OCI-LY7 (cell line): ENCODE data around the gene PAWR. TPM values are rescaled to one million over a fixed set of nuclear protein-coding genes. Genes with fewer than 3 reads are reported as not detected.
"Not testable (repeated sequence)": the region's sequence is repeated elsewhere in the genome, so short reads cannot be mapped to it uniquely, and the experiment has no call there.

Experiments
- BruUV-seq: library from RNA; stranded (reverse); fragments of 400-500 nt; replicated peaks from 2 replicates; lab custom pipeline; 2021; lab: Mats Ljungman, UMichigan
- CTCF ChIA-PET: fragments of 300-600 bp; sonication (Branson Sonifier 250); formaldehyde crosslinking; loops from one replicate; lab custom pipeline; 2022; ENCODE audit warnings: antibody characterized with exemption; ENCODE audit not compliant: unreplicated experiment; lab: Charles Lee
- POLR2A ChIA-PET: fragments of 300-600 bp; sonication (Branson Sonifier 250); formaldehyde crosslinking; loops from one replicate; lab custom pipeline; 2022; ENCODE audit warnings: antibody characterized with exemption; lab: Charles Lee
- DNase-seq: peaks from one replicate; pipeline ENCODE4 v3.0.0-alpha.2; 2015; ENCODE audit warnings: low spot score
- H2AFZ ChIP-seq: fragments of 200-600 bp; sonication (generic), shearing (Covaris generic); 2 replicates; pipeline ENCODE4 v1.6.1; 2014; ENCODE audit warnings: mild to moderate bottlenecking, antibody characterized with exemption, low read length, moderate library complexity
- H3K27ac ChIP-seq: fragments of 200-600 bp; sonication (generic); 2 replicates; pipeline ENCODE4 v1.5.1; 2014; ENCODE audit warnings: mixed run types, low read depth, mild to moderate bottlenecking, moderate library complexity, low read length, inconsistent platforms; ENCODE audit not compliant: poor library complexity, severe bottlenecking
- H3K36me3 ChIP-seq: fragments of 200-600 bp; sonication (generic); 2 replicates; pipeline ENCODE4 v1.6.1; 2014; ENCODE audit warnings: mild to moderate bottlenecking, antibody characterized with exemption, low read length, moderate library complexity, mixed read lengths; ENCODE audit not compliant: insufficient read depth
- H3K4me1 ChIP-seq: fragments of 200-600 bp; sonication (generic); 2 replicates; pipeline ENCODE4 v1.5.1; 2014; ENCODE audit warnings: mild to moderate bottlenecking, low read length; ENCODE audit not compliant: insufficient read depth, poor library complexity, severe bottlenecking
- H3K4me2 ChIP-seq: fragments of 200-600 bp; sonication (generic); 2 replicates; pipeline ENCODE4 v1.6.1; 2014; ENCODE audit warnings: mild to moderate bottlenecking, low read length
- H3K4me3 ChIP-seq: fragments of 200-600 bp; sonication (generic); 2 replicates; pipeline ENCODE4 v1.5.1; 2014; ENCODE audit warnings: mild to moderate bottlenecking, low read depth, low read length; ENCODE audit not compliant: poor library complexity, severe bottlenecking
- H3K79me2 ChIP-seq: fragments of 200-600 bp; sonication (generic); 2 replicates; pipeline ENCODE4 v1.6.1; 2016; ENCODE audit warnings: low read depth, mild to moderate bottlenecking, low read length, moderate library complexity, mixed read lengths; ENCODE audit not compliant: insufficient read depth
- H3K9me2 ChIP-seq: fragments of 200-600 bp; sonication (generic); 2 replicates; pipeline ENCODE4 v1.6.1; 2016; ENCODE audit warnings: mild to moderate bottlenecking, low read length, mixed read lengths; ENCODE audit not compliant: insufficient read depth
- H3K9me3 ChIP-seq: fragments of 200-600 bp; sonication (generic); 2 replicates; pipeline ENCODE4 v1.6.1; 2014; ENCODE audit warnings: mild to moderate bottlenecking, mixed run types, low read length, mixed read lengths
- H4K20me1 ChIP-seq: fragments of 200-600 bp; sonication (generic); 2 replicates; pipeline ENCODE4 v1.6.1; 2014; ENCODE audit warnings: mild to moderate bottlenecking, antibody characterized with exemption, low read length, moderate library complexity, mixed read lengths; ENCODE audit not compliant: insufficient read depth
- EZH2phosphoT487 ChIP-seq: fragments of 200-600 bp; sonication (generic); IDR thresholded peaks from 2 replicates; pipeline ENCODE4 v1.6.1; 2018; ENCODE audit warnings: low read depth, borderline replicate concordance, mild to moderate bottlenecking, mixed run types, antibody characterized with exemption, low read length, moderate library complexity, mixed read lengths
- intact Hi-C: fragments of 100-400 bp; cut with micrococcal nuclease; formaldehyde crosslinking; loops from one replicate; pipeline ENCODE4 v1.10.0; 2022; ENCODE audit not compliant: unreplicated experiment
- total RNA-seq, 2 experiments: library from RNA; depleted of rRNA in 1 of 2; stranded (reverse); fragments of >200 nt in 1 of 2; shearing (Covaris generic) in 1 of 2; gene quantifications; 2 replicates each; pipeline ENCODE4 v1.2.3, GENCODE V29; 2014 to 2022
- TF ChIP-seq, protein P1 (sequence below): fragments of 200-600 bp; sonication (generic); conservative IDR thresholded peaks from 2 replicates; pipeline ENCODE4 v1.5.1; 2014; ENCODE audit warnings: mild to moderate bottlenecking, antibody characterized with exemption, low read length, moderate library complexity, mixed read lengths

The PAWR gene
- total RNA-seq, 2 experiments from 2014 or later: 107 to 186 TPM

DNA sequence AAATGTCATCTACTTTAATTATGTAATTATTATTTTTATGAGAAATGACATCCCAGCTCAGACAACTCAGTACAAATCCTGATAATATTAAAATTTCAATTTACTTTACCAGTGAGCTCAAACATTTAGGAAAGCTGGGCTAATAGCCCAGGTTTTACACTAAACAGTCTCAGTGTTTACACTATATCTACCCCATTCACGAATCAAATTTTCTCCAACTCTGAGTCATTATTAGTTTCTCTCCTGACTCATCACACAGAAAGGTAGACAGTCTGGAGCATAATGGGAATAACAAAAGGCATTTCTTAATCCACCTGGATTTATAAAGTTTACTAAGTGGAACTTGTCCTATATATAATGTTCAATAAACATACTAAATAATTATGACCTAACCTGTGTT, 5.7 kb downstream of the PAWR start:
- H3K27ac ChIP-seq: no peak overlapping the region
- no peak for DNase-seq
- H3K9me3 ChIP-seq: no peaks in the 10 kb centered on the region
- peaks cover 61% of the 10 kb centered on the region for H4K20me1 ChIP-seq
- CTCF ChIA-PET: no interaction called here
- TF ChIP-seq, protein P1, sequence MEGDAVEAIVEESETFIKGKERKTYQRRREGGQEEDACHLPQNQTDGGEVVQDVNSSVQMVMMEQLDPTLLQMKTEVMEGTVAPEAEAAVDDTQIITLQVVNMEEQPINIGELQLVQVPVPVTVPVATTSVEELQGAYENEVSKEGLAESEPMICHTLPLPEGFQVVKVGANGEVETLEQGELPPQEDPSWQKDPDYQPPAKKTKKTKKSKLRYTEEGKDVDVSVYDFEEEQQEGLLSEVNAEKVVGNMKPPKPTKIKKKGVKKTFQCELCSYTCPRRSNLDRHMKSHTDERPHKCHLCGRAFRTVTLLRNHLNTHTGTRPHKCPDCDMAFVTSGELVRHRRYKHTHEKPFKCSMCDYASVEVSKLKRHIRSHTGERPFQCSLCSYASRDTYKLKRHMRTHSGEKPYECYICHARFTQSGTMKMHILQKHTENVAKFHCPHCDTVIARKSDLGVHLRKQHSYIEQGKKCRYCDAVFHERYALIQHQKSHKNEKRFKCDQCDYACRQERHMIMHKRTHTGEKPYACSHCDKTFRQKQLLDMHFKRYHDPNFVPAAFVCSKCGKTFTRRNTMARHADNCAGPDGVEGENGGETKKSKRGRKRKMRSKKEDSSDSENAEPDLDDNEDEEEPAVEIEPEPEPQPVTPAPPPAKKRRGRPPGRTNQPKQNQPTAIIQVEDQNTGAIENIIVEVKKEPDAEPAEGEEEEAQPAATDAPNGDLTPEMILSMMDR: no peak
- TF ChIP-seq EZH2phosphoT487: no peak
- peaks cover 66% of the 10 kb centered on the region for H3K4me1 ChIP-seq
- intact Hi-C loops: no loop called here
- peaks cover 96% of the 10 kb centered on the region for H3K79me2 ChIP-seq
- no peak overlapping the region for H3K4me3 ChIP-seq
- POLR2A ChIA-PET: interaction anchor here (0.7 to 2.4 kb wide), 5 partner anchors 8 to 66 kb away, joined by 3 to 9 read pairs (median 3); no protein-coding TSS in a partner anchor
- no peaks in the 10 kb centered on the region for H3K9me2 ChIP-seq
- H3K36me3 ChIP-seq: peaks cover 58% of the 10 kb centered on the region
- no TSS peak for BruUV-seq
- no peak overlapping the region for H2AFZ ChIP-seq
- H3K4me2 ChIP-seq: peak overlapping the region; percentile 91

DNA sequence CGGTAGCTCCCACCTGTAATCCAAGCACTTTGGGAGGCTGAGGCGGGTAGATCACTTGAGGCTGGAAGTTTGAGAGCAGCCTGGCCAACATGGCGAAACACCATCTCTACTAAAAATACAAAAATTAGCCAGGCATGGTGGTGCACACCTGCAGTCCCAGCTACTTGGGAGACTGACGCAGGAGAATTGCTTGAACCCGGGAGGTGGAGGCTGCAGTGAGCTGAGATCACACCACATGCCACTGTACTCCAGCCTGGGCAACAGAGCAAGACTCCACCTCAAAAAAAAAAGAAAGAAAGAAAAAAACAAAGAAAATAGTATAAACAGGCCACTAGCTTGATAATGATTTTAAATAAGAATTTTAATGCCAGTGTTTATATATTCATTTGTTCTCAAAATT, 6.4 kb downstream of the PAWR start:
- H3K4me3 ChIP-seq, intact Hi-C loops, H2AFZ ChIP-seq, CTCF ChIA-PET, H3K27ac ChIP-seq, BruUV-seq, H3K9me3 ChIP-seq, DNase-seq, H3K9me2 ChIP-seq: not testable (repeated sequence)
- POLR2A ChIA-PET: interaction anchor here (0.8 to 2.4 kb wide), 4 partner anchors 9 to 251 kb away, joined by 3 to 9 read pairs (median 3); no protein-coding TSS in a partner anchor
- H3K4me1 ChIP-seq: peaks cover 74% of the 10 kb centered on the region
- H4K20me1 ChIP-seq: peaks cover 68% of the 10 kb centered on the region
- H3K36me3 ChIP-seq: peaks cover 57% of the 10 kb centered on the region
- H3K79me2 ChIP-seq: peaks cover 99% of the 10 kb centered on the region
- H3K4me2 ChIP-seq: peak overlapping the region; percentile 52; the same call in 1 of the 2 replicates

DNA sequence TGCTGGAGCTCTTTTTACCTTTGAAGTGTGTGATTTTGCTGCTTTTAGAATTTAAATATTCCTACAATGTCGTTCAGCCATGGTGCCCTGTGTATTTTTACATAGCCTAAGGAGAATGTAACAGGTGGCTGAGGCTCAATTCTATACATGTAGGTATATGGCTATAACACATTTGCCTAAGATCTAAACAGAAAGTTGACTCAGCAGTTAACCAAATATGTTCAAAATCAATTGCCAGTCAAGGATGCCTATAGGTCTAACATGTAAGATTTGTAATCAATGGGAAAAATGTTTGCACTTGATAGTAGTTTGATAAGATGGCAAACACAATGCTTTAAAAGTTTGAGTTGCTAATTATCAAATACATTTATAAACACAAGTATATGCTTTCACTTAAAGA, 8.2 kb downstream of the PAWR start:
- intact Hi-C loops: no loop called here
- DNase-seq: no peak
- H4K20me1 ChIP-seq: peaks cover 75% of the 10 kb centered on the region
- TF ChIP-seq, protein P1: no peak
- TF ChIP-seq EZH2phosphoT487: no peak
- BruUV-seq: no TSS peak
- no peaks in the 10 kb centered on the region for H3K9me3 ChIP-seq
- ChIA-PET POLR2A (interaction anchor here (1.0 to 1.2 kb wide), 2 partner anchors 9 to 36 kb away, joined by 3 to 4 read pairs; no protein-coding TSS in a partner anchor), CTCF (no interaction called here)
- peaks cover 99% of the 10 kb centered on the region for H3K79me2 ChIP-seq
- H3K27ac ChIP-seq: no peak overlapping the region
- H3K4me2 ChIP-seq: peak overlapping the region; percentile 52
- no peak overlapping the region for H2AFZ ChIP-seq
- H3K36me3 ChIP-seq: peaks cover 58% of the 10 kb centered on the region
- H3K9me2 ChIP-seq: no peaks in the 10 kb centered on the region
- H3K4me3 ChIP-seq: peak overlapping the region; percentile 13
- peaks cover 86% of the 10 kb centered on the region for H3K4me1 ChIP-seq
